HG03469 (cell line): ENCODE measurements around the gene HEXIM1.

Experiments used
- ATAC-seq: cut with Tn5 transposase; IDR thresholded peaks from one replicate; pipeline ENCODE4 v1.9.1; 2021; ENCODE audit warnings: mild to moderate bottlenecking, moderate library complexity, moderate number of reproducible peaks; ENCODE audit not compliant: unreplicated experiment

HEXIM1 gene

DNA sequence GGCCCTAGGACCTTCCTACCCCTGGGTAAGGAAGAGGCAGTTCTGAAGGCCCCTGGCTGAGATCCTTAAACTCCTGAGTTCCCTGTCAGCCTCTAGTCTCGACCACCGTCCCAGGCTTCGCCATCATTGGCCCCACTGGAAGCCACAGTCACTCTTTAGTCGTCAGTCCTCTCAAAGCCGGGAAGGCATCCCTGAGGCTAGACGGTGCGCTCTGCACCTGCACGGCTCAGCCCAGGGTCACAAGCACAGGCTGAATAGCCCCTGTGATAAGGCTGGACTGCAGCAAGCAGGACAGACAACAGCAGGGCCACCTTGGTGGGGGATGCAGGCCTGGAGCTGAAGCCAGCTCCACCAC is 3.3 kb upstream of the HEXIM1 start:
- ATAC-seq = no peak

DNA sequence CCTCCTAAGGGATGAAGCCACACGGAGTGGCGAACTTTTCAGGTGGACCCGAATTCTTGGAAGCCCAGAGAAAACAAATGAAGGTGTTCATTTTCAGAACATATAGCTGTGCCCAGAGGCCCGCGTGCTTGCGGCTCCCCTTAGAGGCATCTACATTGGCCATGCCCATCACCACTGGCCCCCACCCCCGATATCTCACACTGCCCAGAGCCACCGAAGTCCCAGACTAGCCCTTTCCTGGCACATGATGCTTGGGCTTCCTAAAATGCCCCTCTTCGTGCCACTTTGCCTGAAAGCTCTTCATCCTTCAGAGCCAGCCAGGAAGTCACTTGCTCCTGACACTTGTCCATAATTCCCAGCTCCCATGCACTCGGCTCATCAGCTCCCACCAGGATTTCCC is 2.1 kb upstream of the HEXIM1 start:
- no peak for ATAC-seq

DNA sequence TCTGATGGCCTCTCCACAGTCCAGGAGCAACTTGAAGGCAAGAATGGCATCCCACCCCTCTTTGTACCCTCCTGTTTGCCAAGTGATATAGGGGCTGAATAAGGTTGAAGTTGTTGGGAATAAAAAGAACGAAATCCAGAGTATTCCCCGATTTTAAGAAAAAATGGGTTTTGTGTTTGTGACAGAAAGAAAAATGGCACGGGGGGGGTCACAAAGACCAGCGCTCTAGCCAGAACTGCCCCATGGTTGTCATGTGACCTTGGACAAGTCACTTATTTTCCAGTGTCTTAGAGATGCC is 1.7 kb upstream of the HEXIM1 start:
- no peak for ATAC-seq

DNA sequence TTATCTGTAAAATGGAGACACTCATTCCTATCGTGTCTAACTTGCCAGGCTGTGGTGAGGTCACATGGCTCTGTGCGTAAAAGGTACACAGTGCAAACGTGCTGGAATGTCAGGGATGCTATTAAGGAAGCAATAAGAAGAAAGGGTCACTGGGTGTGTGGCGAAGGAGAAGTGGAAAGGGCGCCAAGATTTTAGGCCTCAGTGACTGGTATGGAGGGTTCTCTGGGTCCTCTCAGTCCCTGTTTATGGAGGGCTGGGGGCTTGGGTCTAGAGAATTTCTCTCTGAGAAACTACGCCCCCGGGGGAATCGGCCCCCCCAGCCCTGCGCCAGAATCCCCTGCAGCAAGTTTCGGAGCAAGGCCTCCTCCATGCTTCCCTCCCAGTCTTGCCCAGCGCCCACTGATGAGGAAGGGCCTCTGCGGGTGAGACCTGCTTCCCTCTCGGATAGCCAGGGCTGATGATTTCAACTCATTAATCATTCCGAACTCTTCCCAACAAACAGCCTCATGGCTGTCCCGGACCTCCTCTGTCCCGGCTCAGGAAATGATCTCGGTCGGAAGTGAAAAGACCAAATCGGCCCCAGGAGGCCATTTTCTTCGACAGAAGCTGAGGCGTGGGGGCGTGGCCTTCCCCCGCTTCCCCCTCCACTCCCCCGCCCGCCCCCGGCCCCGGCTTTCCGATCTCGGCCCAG is 1.2 kb upstream of the HEXIM1 start:
- no peak for ATAC-seq

DNA sequence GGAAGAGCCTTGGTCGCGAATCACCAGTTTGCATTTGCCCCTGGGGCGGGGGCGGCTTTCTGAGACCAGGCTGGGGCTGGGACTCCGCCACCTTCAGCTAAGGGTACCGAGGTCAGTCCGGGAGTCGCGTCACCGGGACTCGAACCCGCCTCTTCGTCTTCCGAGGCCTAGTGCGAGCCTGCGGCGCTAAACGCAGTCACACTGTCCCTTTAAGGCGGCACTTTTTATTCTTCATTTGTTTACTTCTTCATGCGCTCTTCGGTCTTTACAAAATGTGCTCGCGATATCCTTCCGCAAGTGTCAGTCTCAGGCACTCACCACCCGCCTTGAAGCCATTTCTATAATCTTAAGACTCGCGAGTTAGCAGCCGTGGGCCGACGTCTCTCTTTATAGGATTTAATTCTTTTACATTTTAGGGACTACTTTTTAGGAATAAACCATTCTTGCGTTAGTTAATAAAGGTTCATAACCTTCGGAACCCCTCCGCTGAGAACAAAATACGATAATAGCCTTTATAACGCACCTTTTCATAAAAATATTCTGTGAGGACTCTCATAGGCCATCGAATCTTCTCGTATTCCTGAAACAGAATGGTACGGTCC is 593 bp upstream of the HEXIM1 start:
- ATAC-seq = no peak

DNA sequence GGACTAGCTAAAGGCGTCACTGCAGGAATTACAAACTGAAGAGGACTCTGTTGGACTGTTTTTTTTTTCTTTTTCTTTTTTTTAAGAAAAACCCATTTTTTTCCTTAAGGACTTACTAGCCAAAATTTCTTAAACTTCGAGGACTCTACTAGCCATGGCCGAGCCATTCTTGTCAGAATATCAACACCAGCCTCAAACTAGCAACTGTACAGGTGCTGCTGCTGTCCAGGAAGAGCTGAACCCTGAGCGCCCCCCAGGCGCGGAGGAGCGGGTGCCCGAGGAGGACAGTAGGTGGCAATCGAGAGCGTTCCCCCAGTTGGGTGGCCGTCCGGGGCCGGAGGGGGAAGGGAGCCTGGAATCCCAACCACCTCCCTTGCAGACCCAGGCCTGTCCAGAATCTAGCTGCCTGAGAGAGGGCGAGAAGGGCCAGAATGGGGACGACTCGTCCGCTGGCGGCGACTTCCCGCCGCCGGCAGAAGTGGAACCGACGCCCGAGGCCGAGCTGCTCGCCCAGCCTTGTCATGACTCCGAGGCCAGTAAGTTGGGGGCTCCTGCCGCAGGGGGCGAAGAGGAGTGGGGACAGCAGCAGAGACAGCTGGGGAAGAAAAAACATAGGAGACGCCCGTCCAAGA is 878 bp downstream of the HEXIM1 start:
- ATAC-seq = no peak

DNA sequence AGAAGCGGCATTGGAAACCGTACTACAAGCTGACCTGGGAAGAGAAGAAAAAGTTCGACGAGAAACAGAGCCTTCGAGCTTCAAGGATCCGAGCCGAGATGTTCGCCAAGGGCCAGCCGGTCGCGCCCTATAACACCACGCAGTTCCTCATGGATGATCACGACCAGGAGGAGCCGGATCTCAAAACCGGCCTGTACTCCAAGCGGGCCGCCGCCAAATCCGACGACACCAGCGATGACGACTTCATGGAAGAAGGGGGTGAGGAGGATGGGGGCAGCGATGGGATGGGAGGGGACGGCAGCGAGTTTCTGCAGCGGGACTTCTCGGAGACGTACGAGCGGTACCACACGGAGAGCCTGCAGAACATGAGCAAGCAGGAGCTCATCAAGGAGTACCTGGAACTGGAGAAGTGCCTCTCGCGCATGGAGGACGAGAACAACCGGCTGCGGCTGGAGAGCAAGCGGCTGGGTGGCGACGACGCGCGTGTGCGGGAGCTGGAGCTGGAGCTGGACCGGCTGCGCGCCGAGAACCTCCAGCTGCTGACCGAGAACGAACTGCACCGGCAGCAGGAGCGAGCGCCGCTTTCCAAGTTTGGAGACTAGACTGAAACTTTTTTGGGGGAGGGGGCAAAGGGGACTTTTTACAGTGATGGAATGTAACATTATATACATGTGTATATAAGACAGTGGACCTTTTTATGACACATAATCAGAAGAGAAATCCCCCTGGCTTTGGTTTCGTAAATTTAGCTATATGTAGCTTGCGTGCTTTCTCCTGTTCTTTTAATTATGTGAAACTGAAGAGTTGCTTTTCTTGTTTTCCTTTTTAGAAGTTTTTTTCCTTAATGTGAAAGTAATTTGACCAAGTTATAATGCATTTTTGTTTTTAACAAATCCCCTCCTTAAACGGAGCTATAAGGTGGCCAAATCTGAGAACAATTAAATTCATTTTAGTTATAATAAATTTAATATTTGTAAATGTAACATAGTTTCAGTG is 1.7 kb downstream of the HEXIM1 start:
- no peak for ATAC-seq

DNA sequence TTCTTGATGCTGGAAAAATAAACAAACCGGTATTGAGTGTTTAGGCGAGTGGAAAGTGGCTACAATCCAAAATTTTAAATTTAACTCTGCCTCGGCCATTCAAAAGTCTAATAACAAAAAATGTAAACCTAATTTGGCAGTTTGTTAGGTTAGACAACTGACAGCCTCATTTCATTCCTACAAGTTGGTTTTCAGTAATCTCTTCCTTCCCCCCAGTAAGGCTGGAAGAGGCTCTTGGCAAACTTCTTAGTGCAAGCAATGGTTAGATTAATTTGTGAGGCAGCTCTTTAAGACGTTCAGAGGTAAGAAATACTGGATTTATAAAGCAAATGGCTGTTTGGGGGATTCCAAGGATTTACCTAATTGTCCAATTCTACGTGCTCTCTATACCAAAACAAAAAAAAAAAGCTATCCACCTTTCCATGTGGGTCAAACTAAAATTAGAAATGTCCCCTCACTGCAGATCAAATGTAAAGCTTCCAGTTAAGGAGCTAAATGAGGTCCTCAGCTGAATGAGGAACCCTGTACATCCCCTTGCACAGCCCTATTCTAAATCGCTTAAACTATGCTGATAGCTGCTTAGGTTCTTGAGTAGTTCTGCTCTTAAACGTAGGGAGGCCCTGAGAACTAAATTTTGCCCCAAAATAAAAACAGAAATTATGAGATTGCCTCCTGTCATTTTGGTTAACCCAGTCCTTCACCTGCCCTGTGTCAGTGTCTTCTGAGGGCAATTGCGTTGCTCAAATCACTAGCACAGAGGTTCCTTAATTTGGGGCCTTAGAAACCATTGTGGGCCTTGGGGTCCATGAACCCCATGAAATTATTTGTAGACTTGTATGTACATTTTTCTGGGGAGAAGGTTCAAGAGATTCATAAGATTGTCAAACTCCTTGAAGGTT is 2.9 kb downstream of the HEXIM1 start:
- no peak for ATAC-seq

DNA sequence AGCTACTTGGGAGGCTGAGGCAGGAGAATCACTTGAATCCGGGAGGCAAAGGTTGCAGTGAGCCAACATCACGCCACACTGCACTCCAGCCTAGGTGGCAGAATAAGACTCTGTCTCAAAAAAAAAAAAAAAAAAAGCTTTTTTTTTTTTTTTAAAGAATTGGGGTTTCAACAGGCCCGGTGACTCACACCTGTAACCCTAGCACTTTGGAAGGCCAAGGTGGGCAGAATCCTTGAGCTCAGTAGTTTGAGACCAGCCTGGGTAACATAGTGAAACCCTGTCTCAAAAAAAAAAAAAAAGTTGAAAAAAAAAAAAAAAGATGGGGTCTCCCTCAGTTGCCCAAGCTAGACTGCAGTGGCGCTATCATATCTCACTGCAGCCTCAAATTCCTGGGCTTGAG is 6.8 kb downstream of the HEXIM1 start:
- ATAC-seq = no peak

DNA sequence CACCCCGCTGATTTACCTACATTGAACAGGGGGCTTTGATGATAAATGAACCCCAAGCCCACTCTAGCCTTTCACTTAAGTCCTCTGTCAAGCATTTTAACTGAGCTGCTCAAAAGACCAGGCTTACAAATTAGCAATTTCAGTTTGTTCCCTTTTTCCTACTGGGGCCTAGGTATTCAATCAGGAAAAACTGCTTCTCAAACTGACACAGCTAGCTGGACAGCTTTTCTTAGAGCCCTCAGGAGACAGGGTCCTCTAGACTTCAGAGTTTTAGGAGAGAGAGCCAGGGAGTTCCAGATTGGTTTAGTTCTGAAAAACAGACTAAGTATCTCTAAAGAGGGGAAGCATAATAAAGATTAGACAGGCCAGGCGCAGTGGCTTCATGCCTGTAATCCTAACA is 7.2 kb downstream of the HEXIM1 start:
- ATAC-seq = no peak

DNA sequence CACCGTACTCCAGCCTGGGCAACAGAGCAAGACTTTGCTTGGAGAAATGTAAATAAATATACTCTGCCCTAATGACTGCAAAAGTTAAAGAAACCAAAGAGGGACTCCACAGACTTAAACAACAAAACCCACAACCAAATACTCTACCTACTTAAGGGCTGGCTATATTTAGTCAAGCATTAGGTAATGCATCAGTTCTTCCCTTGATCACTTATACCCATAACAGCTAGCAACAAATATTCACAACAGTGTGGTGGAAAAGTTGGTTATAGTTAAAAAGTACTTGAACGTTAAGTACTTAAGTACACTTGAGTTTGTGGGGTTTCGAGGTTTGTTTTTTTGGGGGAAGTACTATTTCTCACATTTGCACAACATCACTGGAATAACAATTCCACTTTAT is 8.0 kb downstream of the HEXIM1 start:
- no peak for ATAC-seq

DNA sequence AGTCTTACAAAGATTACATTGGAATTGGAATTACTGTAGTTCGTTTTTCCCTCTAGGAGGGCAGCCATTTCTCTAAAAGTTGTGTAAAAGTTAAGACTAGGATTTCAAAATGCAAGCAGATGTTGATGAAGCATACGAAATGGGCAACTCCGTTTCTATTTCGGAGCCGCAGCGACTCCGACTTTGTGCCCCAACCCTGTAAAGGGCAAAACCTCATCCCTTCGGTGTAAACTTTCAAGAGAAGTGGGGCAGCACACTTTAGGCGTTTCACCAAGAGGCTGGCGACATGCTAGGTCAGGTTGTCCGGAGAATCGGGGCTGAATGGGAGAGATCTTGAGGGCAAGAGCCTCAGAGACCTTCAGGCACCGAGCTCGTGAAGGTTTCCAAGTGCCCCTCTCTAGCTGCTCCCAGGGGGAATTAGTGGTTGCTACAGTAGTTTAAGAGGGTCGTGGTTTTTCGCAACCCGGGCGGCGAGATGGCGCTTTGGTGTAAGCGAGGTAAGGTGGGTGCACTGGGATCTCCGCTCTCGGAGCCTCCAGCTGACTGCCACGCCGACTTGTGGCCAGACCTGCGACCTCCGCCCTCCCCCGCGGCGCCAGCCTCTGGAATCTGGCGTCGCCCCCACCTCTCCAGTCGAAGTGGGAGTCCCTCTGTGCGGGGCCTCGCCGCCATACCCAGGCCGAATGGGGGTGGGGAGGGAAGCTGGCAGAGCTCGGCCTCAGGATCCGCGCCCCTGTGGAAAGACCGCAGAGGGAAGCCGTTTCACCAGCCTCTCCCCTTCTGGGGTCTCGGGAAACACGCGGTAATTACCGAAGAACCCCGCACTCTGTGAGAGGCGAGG is 12.4 kb downstream of the HEXIM1 start:
- ATAC-seq = no peak

DNA sequence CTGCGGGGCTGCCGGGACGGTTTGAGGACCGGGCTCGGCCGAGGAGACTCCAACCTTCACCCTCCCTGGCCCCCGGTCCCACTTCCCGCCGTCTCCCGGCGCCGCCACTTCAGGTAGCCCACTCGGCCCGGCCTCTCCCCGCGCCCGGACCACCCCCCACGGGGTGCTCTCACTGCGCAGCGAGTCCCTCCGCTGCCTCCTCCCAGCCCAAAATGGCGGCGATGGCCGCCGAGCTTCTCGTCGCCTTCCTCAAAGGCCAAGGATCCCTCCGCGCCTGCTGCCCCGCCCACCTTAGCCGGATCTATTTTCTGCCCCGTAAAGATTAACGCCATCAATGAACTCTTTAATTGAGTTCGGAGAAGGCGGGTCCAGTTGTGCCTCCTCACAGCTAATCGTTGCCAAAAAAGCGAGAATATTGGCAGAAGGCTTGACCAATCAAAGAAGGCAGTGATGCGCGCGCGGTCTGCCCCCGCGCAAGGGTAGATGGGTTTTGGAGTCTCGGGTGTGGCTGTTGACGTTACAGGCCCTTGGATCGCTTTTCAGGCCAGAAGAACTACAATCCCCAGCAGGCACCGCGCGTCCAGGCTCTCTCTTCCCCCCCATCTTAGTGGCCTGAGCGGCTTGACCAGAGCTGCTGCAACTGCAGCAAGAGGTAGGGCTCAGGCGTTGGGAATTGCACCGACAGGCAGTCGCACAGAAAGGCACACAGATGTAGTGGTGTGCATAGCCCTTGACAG is 13.2 kb downstream of the HEXIM1 start, which contains the start of gene HEXIM2:
Gene HEXIM2, plus strand, starts transcription at position 588 of the 737 bp plus-strand sequence. CDS start 919 bp downstream, outside the sequence.
- ATAC-seq = peak; percentile 76

DNA sequence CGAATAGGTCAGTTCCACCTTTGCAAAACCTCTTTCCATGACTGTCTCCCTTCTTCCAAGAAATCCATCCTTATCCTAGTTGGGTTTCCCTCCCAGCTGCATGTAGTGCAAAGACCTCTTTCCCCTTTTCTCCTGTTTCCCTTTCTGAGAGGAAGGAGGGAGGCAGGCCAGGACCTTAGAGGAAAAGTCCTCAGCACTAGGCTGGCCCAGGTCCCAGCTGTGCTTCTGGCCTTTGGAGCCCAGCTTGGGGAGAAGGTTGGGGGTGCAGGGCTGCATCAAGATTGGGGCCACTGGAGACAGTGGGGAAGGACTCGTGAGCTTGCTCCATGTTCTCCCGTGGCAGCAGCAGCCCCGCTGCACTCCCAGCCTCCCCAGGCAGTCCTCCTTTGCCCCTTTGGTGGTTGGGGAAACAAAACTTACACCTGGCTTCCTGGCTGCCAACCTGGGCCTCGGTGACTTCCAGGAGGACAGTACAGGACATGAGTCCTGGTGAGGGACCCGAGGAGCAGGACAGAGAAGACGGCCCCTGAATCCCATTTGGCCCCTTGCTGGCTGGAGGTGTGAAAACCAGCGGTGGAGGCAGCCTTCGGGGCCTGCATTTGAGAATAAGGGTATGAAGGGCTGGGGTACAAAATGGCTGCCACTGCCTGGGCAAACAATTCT is 13.9 kb downstream of the HEXIM1 start:
- no peak for ATAC-seq

DNA sequence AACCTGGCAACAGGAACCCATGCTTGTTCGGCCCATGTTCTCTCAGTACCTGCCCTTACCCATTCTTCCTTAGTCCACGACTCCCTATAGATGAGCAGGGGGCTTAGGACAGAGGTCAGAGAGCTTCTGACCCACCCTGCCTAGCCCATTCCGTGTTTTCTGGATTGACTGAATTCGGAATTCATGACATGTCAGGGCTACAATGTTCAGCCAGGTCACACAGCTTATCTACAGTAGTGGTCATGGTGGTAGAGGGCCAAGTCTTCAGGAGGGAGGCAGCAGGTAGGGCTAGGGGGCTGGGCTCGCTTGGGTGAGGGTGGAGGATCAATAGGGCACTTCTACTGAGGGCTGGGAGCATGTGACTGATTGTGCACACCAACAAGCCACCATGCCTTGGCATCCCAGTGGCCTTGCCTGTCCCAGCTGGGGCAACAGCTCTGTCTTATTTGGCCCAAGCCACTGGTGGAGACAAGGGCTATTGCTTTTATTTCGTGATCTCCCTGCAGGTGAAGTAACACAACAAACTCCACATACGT is 16.5 kb downstream of the HEXIM1 start:
- ATAC-seq = no peak

DNA sequence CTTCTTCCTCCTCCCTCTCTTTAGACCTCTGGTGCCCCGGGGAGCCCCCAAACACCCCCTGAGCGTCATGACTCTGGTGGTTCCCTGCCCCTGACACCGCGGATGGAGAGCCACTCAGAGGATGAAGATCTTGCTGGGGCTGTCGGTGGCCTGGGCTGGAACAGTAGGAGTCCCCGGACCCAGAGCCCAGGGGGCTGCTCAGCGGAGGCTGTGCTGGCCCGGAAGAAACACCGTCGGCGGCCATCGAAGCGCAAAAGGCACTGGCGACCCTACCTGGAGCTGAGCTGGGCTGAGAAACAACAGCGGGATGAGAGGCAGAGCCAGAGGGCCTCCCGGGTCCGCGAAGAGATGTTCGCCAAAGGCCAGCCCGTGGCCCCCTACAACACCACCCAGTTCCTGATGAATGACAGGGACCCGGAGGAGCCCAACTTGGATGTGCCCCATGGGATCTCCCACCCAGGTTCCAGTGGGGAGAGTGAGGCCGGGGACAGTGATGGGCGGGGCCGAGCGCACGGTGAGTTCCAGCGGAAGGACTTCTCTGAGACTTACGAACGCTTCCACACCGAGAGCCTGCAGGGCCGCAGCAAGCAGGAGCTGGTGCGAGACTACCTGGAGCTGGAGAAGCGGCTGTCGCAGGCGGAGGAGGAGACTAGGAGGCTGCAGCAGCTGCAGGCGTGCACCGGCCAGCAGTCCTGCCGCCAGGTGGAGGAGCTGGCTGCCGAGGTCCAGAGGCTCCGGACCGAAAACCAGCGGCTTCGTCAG is 20.9 kb downstream of the HEXIM1 start:
- ATAC-seq = no peak

DNA sequence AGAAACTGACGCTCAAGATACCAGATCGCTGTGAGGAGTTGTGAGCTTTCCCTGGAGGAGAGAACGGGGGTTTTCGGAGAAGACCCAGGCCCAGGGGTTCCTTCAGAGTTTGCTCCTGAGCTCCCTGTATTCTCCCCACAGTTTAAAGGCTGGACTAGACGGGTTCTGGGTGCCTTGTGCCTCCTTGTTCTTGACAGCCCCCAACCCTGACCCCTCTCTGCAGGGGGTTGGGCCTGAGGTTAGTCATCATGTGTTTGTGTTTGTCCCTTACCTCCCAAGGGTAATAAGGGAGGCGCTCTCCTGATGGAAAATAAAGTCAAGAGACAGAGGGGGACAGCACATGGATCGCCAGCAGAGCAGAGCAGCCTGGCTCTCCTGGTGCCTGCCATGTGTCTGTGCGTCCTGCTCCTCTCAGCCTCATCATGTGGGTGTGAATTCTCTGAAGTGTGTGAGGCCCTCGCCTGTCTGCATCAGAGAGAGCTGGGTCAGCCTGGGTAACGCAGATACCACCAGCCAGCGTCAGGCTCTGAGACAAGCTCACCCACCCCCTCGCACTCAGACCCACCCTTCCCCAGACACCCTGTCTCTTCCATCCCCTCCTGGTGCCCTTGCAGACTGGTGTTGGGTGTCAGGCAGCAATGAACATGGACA is 22.1 kb downstream of the HEXIM1 start:
- ATAC-seq = no peak
